HL-60 (cell line): ENCODE data around the gene SYNPO.

Experiments used
- DNase-seq, 2 experiments: peaks; one replicate each; pipeline ENCODE4 v3.0.0-alpha.2; 2010 to 2020; ENCODE audit warnings: low read depth in 1 of 2, low spot score in 1 of 2
- H3K27ac ChIP-seq: fragments of 250-450 bp; sonication (Bioruptor Pico); replicated peaks from 2 replicates; pipeline ENCODE4 v1.5.1; 2020; ENCODE audit warnings: mild to moderate bottlenecking, moderate library complexity
- H3K27me3 ChIP-seq: fragments of 250-450 bp; sonication (Bioruptor Pico); 2 replicates; pipeline ENCODE4 v1.5.1; 2021; ENCODE audit warnings: mild to moderate bottlenecking, moderate library complexity; ENCODE audit not compliant: insufficient read depth, poor library complexity, severe bottlenecking
- H3K4me3 ChIP-seq: replicated peaks from 2 replicates; pipeline ENCODE4 v1.5.1; 2011; ENCODE audit warnings: mild to moderate bottlenecking, control low read depth, low read length; ENCODE audit not compliant: insufficient read depth
- CTCF ChIP-seq: IDR thresholded peaks from one replicate; pipeline ENCODE4 v1.5.1; 2011; ENCODE audit warnings: low read length, control low read depth, inconsistent platforms; ENCODE audit not compliant: insufficient read depth
- GABPA ChIP-seq: IDR thresholded peaks from 2 replicates; pipeline ENCODE4 v1.6.1; 2012; ENCODE audit warnings: low read depth
- POLR2AphosphoS5 ChIP-seq: IDR thresholded peaks from 2 replicates; pipeline ENCODE4 v1.6.1; 2012; ENCODE audit warnings: low read depth
- SPI1 ChIP-seq: IDR thresholded peaks from 2 replicates; pipeline ENCODE4 v1.6.1; 2012; ENCODE audit warnings: low read depth, mild to moderate bottlenecking, borderline replicate concordance
- TF ChIP-seq, protein P1 (sequence below): IDR thresholded peaks from 2 replicates; pipeline ENCODE4 v1.6.1; 2012; ENCODE audit warnings: low read depth; ENCODE audit not compliant: insufficient replicate concordance

SYNPO gene

GRCh38 chr5:150660108-150660831 is 19.8 kb downstream of the SYNPO start:
- no peak overlapping the region for H3K4me3 ChIP-seq
- DNase-seq, result no peak
- H3K27me3 ChIP-seq, result peaks cover 2% of the 10 kb centered on the region
- TF ChIP-seq GABPA, result no peak
- no peak for TF ChIP-seq POLR2AphosphoS5
- TF ChIP-seq SPI1, result no peak
- TF ChIP-seq, protein P1, sequence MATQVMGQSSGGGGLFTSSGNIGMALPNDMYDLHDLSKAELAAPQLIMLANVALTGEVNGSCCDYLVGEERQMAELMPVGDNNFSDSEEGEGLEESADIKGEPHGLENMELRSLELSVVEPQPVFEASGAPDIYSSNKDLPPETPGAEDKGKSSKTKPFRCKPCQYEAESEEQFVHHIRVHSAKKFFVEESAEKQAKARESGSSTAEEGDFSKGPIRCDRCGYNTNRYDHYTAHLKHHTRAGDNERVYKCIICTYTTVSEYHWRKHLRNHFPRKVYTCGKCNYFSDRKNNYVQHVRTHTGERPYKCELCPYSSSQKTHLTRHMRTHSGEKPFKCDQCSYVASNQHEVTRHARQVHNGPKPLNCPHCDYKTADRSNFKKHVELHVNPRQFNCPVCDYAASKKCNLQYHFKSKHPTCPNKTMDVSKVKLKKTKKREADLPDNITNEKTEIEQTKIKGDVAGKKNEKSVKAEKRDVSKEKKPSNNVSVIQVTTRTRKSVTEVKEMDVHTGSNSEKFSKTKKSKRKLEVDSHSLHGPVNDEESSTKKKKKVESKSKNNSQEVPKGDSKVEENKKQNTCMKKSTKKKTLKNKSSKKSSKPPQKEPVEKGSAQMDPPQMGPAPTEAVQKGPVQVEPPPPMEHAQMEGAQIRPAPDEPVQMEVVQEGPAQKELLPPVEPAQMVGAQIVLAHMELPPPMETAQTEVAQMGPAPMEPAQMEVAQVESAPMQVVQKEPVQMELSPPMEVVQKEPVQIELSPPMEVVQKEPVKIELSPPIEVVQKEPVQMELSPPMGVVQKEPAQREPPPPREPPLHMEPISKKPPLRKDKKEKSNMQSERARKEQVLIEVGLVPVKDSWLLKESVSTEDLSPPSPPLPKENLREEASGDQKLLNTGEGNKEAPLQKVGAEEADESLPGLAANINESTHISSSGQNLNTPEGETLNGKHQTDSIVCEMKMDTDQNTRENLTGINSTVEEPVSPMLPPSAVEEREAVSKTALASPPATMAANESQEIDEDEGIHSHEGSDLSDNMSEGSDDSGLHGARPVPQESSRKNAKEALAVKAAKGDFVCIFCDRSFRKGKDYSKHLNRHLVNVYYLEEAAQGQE, result no peak
- H3K27ac ChIP-seq, result no peak overlapping the region

DNA sequence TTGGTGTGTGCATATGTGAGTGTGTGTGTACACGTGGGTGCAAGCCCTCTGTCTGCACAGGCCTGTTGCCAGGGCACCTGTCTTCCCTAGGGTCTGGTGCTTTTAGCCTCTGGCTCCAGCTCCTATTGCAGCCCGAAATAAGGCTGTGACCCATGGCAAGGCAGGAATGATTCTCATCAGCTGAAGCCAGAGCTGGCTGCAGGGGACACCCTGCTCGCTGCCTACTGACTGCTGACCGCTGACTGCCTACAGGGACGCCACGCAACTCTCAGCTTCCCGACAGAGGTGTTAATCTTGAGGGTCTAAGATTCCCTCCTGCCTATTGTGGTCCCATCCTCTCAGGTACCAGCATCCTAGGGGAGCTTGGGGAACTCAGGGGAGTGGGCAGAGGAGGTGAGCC is 20.6 kb downstream of the SYNPO start, which contains the start of gene MYOZ3:
Gene MYOZ3, plus strand, starts transcription at position 166 of the 400 bp plus-strand sequence. CDS start 1,691 bp downstream, outside the sequence.
- DNase-seq, result no peak

GRCh38 chr5:150661821-150662596 is 21.5 kb downstream of the SYNPO start:
- Histone ChIP-seq H3K27me3 (peaks cover 2% of the 10 kb centered on the region), H3K27ac (no peak overlapping the region), H3K4me3 (no peak overlapping the region)
- TF ChIP-seq SPI1, result no peak
- TF ChIP-seq POLR2AphosphoS5, result no peak
- no peak for TF ChIP-seq GABPA
- TF ChIP-seq, protein P1, result no peak
- TF ChIP-seq CTCF, result no peak
- DNase-seq, result no peak

More for the DNA sequence above, 20.6 kb downstream of the SYNPO start, which contains the start of gene MYOZ3:
- Histone ChIP-seq H3K27ac (no peak within 1 kb of the TSS), H3K4me3 (no peak within 1 kb of the TSS), H3K27me3 (peaks cover 2% of the 10 kb centered on the region)
- TF ChIP-seq, protein P1, result no peak
- TF ChIP-seq GABPA (no peak), SPI1 (no peak), CTCF (no peak), POLR2AphosphoS5 (no peak)
